CD14-positive monocyte (primary cell): ENCODE measurements around the gene RAN. TPM values are rescaled to one million over a fixed set of nuclear protein-coding genes. Genes with fewer than 3 reads are reported as not detected.

Experiments used
- DNase-seq, 3 donors: peaks; one replicate each; pipeline ENCODE4 v3.0.0-alpha.2; 2011 to 2022
- H2AFZ ChIP-seq: 2 replicates; pipeline ENCODE4 v1.6.0; 2012; ENCODE audit warnings: mild to moderate bottlenecking, low read depth, low read length, inconsistent platforms; ENCODE audit not compliant: insufficient read depth, poor library complexity, severe bottlenecking
- H3K27ac ChIP-seq, 2 donors: 1 replicate in 1 of 2; 2 replicates in 1 of 2; pipeline ENCODE4 v1.5.1; 2012 to 2013; ENCODE audit warnings: low read length in 2 of 2, control low read depth in 1 of 2, inconsistent platforms in 1 of 2, low read depth in 1 of 2, mild to moderate bottlenecking in 1 of 2
- H3K27me3 ChIP-seq, 2 donors: one replicate each; pipeline versions ENCODE4 v1.6.0 to v1.6.1; 2011 to 2013; ENCODE audit warnings: low read length in 2 of 2; ENCODE audit not compliant: control insufficient read depth in 2 of 2, insufficient read depth in 2 of 2
- H3K36me3 ChIP-seq, 2 donors: replicated peaks in 1 of 2; 1 replicate in 1 of 2; 2 replicates in 1 of 2; pipeline versions ENCODE4 v1.5.1 to v1.6.1; 2012 to 2013; ENCODE audit warnings: low read length in 2 of 2, control low read depth in 1 of 2, inconsistent platforms in 1 of 2, mild to moderate bottlenecking in 1 of 2; ENCODE audit not compliant: insufficient read depth in 2 of 2, control insufficient read depth in 1 of 2
- H3K4me1 ChIP-seq, 2 donors: 1 replicate in 1 of 2; 2 replicates in 1 of 2; pipeline versions ENCODE4 v1.5.1 to v1.6.1; 2012 to 2013; ENCODE audit warnings: low read length in 2 of 2, control low read depth in 1 of 2, inconsistent platforms in 1 of 2, mild to moderate bottlenecking in 1 of 2, moderate library complexity in 1 of 2; ENCODE audit not compliant: insufficient read depth in 2 of 2, control insufficient read depth in 1 of 2
- H3K4me2 ChIP-seq: replicated peaks from 2 replicates; pipeline ENCODE3; 2012; ENCODE audit warnings: low read length, moderate library complexity, mild to moderate bottlenecking; ENCODE audit not compliant: poor library complexity, severe bottlenecking; ENCODE audit errors: extremely low read depth
- H3K4me3 ChIP-seq, 3 experiments: fragments of 200-600 bp in 1 of 3; sonication (generic) in 1 of 3; replicated peaks in 1 of 3; 1 replicate in 2 of 3; 2 replicates in 1 of 3; pipeline ENCODE4 v1.5.1; 2011 to 2013; ENCODE audit warnings: low read length in 3 of 3, mild to moderate bottlenecking in 3 of 3, control low read depth in 2 of 3, low read depth in 2 of 3, inconsistent platforms in 1 of 3, moderate library complexity in 1 of 3
- H3K79me2 ChIP-seq: 2 replicates; pipeline ENCODE4 v1.6.0; 2012; ENCODE audit warnings: mild to moderate bottlenecking, control low read depth, inconsistent platforms, low read length, moderate library complexity; ENCODE audit not compliant: insufficient read depth
- H3K9ac ChIP-seq: 2 replicates; pipeline ENCODE4 v1.6.0; 2017; ENCODE audit warnings: low read length, mild to moderate bottlenecking; ENCODE audit not compliant: insufficient read depth, poor library complexity, severe bottlenecking
- H3K9me3 ChIP-seq, 2 donors: replicated peaks in 1 of 2; 1 replicate in 1 of 2; 2 replicates in 1 of 2; pipeline versions ENCODE4 v1.5.1 to v1.6.1; 2012 to 2013; ENCODE audit warnings: low read length in 2 of 2, control low read depth in 1 of 2; ENCODE audit not compliant: control insufficient read depth in 1 of 2, insufficient read depth in 1 of 2
- H4K20me1 ChIP-seq: 2 replicates; pipeline ENCODE4 v1.6.0; 2012; ENCODE audit warnings: mild to moderate bottlenecking, low read length, control low read depth, moderate library complexity; ENCODE audit not compliant: insufficient read depth
- H3K27ac Mint-ChIP-seq, 7 donors: one replicate each; pipeline ENCODE4 v1.8.0; 2020; ENCODE audit warnings: mild to moderate bottlenecking in 7 of 7, mixed read lengths in 7 of 7, moderate library complexity in 6 of 7, inconsistent platforms in 2 of 7
- H3K27me3 Mint-ChIP-seq, 3 donors: one replicate each; pipeline ENCODE4 v1.8.0; 2021 to 2022; ENCODE audit warnings: low read depth in 3 of 3, mild to moderate bottlenecking in 3 of 3, mixed read lengths in 3 of 3, moderate library complexity in 3 of 3, inconsistent platforms in 1 of 3
- H3K36me3 Mint-ChIP-seq, 2 donors: one replicate each; pipeline ENCODE4 v1.8.0; 2020; ENCODE audit warnings: mixed read lengths in 2 of 2, inconsistent platforms in 1 of 2, mild to moderate bottlenecking in 1 of 2
- H3K4me1 Mint-ChIP-seq: one replicate; pipeline ENCODE4 v1.8.0; 2020; ENCODE audit warnings: mild to moderate bottlenecking, mixed read lengths
- H3K4me3 Mint-ChIP-seq, 2 donors: one replicate each; pipeline ENCODE4 v1.8.0; 2020; ENCODE audit warnings: mild to moderate bottlenecking in 2 of 2, mixed read lengths in 2 of 2, moderate library complexity in 1 of 2
- H3K9me3 Mint-ChIP-seq, 7 donors: one replicate each; pipeline ENCODE4 v1.8.0; 2020 to 2022; ENCODE audit warnings: mixed read lengths in 7 of 7, mild to moderate bottlenecking in 6 of 7, moderate library complexity in 6 of 7, inconsistent platforms in 2 of 7
- WGBS: methylation state at CpG from one replicate; pipeline ENCODE4 v1.1.5; 2013; ENCODE audit warnings: missing lambda C conversion rate; ENCODE audit not compliant: insufficient coverage; 5-methylcytosine and 5-hydroxymethylcytosine counted together
- intact Hi-C, 2 donors: fragments of 100-400 bp; cut with micrococcal nuclease; formaldehyde crosslinking; loops; one replicate each; pipeline versions ENCODE4 v1.15.0 to v1.15.1; 2023
- polyA plus RNA-seq, 3 donors: library from polyadenylated mRNA; depleted of rRNA in 1 of 3; unstranded in 2 of 3; stranded (reverse) in 1 of 3; fragments of 300-500 nt in 2 of 3; fragments of >200 nt in 1 of 3; fragmentation: Illumina TruSeq in 2 of 3; gene quantifications; 1 replicate in 2 of 3; 2 replicates in 1 of 3; pipeline ENCODE4 v1.2.3, GENCODE V29; 2012 to 2021
- TF ChIP-seq, protein P1 (sequence below): fragments of 200-600 bp; IDR thresholded peaks from one replicate; pipeline ENCODE4 v1.8.0; 2022; ENCODE audit warnings: antibody characterized with exemption, mild to moderate bottlenecking

The RAN gene
- polyA plus RNA-seq, 3 donors, result 197 to 443 (median 366) TPM

DNA sequence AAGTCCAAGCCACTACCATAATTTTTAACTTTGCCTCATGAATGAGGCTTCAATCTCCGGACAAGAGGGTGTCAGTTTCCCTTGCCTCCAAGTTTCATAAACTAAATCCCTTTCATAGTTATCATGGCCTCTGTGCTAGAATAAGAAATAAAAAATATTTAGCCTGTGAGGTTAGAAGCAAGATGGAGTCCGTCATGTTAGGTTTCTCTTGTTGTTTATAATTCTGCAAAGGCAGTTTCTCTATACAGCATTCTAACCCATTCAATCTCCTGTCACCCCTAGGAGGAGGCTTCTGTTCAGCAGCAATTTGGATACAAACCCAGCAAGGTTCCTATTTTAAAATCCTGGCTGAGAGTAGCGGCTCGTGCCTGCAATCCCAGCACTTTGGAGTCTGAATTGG lies 15.8 kb upstream of the RAN start:
- peaks cover 0 to 7% of the 10 kb centered on the region in 2 donors for H3K27me3 ChIP-seq
- no peak overlapping the region for H3K4me3 ChIP-seq
- no peak overlapping the region for H3K9ac ChIP-seq
- H3K36me3 ChIP-seq, result no peaks in the 10 kb centered on the region
- TF ChIP-seq, protein P1, sequence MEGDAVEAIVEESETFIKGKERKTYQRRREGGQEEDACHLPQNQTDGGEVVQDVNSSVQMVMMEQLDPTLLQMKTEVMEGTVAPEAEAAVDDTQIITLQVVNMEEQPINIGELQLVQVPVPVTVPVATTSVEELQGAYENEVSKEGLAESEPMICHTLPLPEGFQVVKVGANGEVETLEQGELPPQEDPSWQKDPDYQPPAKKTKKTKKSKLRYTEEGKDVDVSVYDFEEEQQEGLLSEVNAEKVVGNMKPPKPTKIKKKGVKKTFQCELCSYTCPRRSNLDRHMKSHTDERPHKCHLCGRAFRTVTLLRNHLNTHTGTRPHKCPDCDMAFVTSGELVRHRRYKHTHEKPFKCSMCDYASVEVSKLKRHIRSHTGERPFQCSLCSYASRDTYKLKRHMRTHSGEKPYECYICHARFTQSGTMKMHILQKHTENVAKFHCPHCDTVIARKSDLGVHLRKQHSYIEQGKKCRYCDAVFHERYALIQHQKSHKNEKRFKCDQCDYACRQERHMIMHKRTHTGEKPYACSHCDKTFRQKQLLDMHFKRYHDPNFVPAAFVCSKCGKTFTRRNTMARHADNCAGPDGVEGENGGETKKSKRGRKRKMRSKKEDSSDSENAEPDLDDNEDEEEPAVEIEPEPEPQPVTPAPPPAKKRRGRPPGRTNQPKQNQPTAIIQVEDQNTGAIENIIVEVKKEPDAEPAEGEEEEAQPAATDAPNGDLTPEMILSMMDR, result no peak
- H3K27ac ChIP-seq, result no peak overlapping the region
- Mint-ChIP-seq H3K36me3 (no peaks in the 10 kb centered on the region), H3K27ac (no peak overlapping the region), H3K9me3 (peaks cover 7 to 20% (median 16%) of the 10 kb centered on the region in 7 donors), H3K27me3 (peaks cover 10 to 31% (median 21%) of the 10 kb centered on the region in 3 donors), H3K4me3 (no peak overlapping the region), H3K4me1 (no peaks in the 10 kb centered on the region)
- no peaks in the 10 kb centered on the region for H3K4me1 ChIP-seq
- H3K9me3 ChIP-seq, result peaks cover 13 to 17% of the 10 kb centered on the region in 2 donors
- no peak for DNase-seq
- no peaks in the 10 kb centered on the region for H3K79me2 ChIP-seq
- H2AFZ ChIP-seq, result no peak overlapping the region
- WGBS, result no CpG with 5 or more reads among the region's 4 CpGs
- no peaks in the 10 kb centered on the region for H4K20me1 ChIP-seq
- intact Hi-C loops, result no loop called here
- H3K4me2 ChIP-seq, result no peak overlapping the region

DNA sequence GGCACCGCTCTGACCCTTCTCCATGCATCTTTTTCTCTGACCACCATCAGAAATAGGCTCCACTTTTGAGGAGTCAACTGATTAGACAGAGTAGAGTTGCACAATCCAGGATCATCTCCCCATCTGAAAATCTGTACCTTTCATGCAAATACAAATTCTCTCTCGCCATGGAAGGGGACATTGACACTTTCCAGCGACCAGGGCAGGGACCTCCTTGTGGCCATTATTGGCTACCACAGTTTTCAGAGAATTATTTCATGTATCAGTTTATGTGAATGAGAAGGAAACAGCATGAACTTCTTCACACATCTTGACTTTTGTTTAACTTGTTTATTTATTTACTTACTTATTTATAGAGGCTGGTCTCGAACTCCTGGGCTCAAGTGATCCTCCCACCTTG lies 13.8 kb upstream of the RAN start:
- DNase-seq, result no peak
- Histone ChIP-seq H3K36me3 (no peaks in the 10 kb centered on the region), H3K4me1 (no peaks in the 10 kb centered on the region), H3K27me3 (peaks cover 0 to 7% of the 10 kb centered on the region in 2 donors), H2AFZ (no peak overlapping the region), H3K4me2 (no peak overlapping the region), H3K27ac (no peak overlapping the region), H3K79me2 (no peaks in the 10 kb centered on the region), H3K4me3 (no peak overlapping the region), H4K20me1 (no peaks in the 10 kb centered on the region), H3K9ac (no peak overlapping the region), H3K9me3 (peaks cover 13 to 22% of the 10 kb centered on the region in 2 donors)
- Mint-ChIP-seq H3K4me3 (no peak overlapping the region), H3K4me1 (no peaks in the 10 kb centered on the region), H3K27ac (no peak overlapping the region), H3K36me3 (no peaks in the 10 kb centered on the region), H3K27me3 (peaks cover 10 to 23% (median 21%) of the 10 kb centered on the region in 3 donors), H3K9me3 (peaks cover 11 to 25% (median 18%) of the 10 kb centered on the region in 7 donors)
- intact Hi-C loops, result no loop called here
- 100% methylated on average over 1 of the region's 4 CpGs for WGBS
- TF ChIP-seq, protein P1, result no peak
